Ovary (tissue), 3 donors: ENCODE results near the gene LOXHD1.

Experiments
- POLR2A ChIP-seq: fragments of 450-650 bp; IDR thresholded peaks from one replicate; pipeline ENCODE4 v1.6.1; 2017; ENCODE audit warnings: antibody characterized with exemption, mild to moderate bottlenecking, moderate library complexity
- TF ChIP-seq, protein P1 (sequence below), 3 donors: fragments of 450-650 bp in 2 of 3; fragments of 200-600 bp in 1 of 3; IDR thresholded peaks; one replicate each; pipeline versions ENCODE4 v1.5.1 to v1.8.0; 2016 to 2022; ENCODE audit warnings: antibody characterized with exemption in 3 of 3, mild to moderate bottlenecking in 1 of 3
- donor health status: DM: no; HTN: no; CAD: no.

DNA sequence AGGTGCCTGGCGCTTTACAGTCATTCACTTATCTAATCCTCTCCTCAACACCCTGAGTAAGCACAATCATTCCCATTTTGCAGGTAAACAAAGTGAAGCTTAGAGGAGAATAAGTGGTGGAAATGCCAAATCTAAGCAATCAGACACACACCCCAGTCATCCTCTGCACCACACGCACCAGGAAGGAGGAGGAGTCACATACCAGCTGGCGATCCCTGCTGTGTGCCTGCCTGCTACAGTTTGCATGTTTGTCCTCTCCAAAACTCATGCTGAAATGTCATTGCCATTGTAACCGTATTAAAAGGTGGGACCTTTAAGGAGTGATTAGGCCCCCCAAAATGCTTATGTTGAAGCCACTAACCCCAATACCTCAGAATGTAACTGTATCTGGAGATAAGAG is 93.7 kb downstream of the LOXHD1 start:
- TF ChIP-seq, protein P1, sequence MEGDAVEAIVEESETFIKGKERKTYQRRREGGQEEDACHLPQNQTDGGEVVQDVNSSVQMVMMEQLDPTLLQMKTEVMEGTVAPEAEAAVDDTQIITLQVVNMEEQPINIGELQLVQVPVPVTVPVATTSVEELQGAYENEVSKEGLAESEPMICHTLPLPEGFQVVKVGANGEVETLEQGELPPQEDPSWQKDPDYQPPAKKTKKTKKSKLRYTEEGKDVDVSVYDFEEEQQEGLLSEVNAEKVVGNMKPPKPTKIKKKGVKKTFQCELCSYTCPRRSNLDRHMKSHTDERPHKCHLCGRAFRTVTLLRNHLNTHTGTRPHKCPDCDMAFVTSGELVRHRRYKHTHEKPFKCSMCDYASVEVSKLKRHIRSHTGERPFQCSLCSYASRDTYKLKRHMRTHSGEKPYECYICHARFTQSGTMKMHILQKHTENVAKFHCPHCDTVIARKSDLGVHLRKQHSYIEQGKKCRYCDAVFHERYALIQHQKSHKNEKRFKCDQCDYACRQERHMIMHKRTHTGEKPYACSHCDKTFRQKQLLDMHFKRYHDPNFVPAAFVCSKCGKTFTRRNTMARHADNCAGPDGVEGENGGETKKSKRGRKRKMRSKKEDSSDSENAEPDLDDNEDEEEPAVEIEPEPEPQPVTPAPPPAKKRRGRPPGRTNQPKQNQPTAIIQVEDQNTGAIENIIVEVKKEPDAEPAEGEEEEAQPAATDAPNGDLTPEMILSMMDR (IDR thresholded peaks at IDR 0.05), result no peak
- TF ChIP-seq POLR2A, result no peak
